Skeletal muscle cell (primary cell): Measurements from ENCODE around the gene OVAAL.

Source experiments
- DNase-seq: peaks from one replicate; pipeline ENCODE4 v3.0.0-alpha.2; 2010; ENCODE audit warnings: low read depth
- H3K4me3 ChIP-seq: 2 replicates; pipeline ENCODE4 v1.5.1; 2011; ENCODE audit warnings: low read depth, mild to moderate bottlenecking, control low read depth, low read length, moderate library complexity

OVAAL gene

DNA sequence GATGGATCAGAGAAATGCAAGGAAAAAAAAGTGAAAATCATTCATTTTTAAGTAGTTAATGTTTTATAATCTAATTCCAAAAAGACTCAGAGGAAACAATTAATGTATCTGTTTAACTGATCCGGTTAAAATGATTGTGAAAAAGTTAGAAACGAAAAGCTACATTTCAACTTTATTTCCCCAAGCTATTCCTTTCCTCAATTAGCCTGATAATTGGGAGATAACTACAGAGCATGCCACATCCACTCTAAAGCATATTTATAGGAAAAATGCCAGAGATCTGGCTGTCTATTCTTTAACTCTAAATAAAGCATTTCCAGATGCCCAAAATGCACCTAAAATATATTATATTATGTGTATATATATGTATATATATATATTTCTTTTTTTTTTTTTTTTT lies 37.2 kb downstream of the OVAAL start:
- no peak for DNase-seq
- no peak overlapping the region for H3K4me3 ChIP-seq

- DNase-seq: no peak
- H3K4me3 ChIP-seq: no peak overlapping the region
Measured at GRCh38 chr1:180597520-180597919, 38.8 kb downstream of the OVAAL start.

- no peak for DNase-seq
- H3K4me3 ChIP-seq: no peak overlapping the region
Measured at GRCh38 chr1:180598333-180598974, 39.7 kb downstream of the OVAAL start.

DNA sequence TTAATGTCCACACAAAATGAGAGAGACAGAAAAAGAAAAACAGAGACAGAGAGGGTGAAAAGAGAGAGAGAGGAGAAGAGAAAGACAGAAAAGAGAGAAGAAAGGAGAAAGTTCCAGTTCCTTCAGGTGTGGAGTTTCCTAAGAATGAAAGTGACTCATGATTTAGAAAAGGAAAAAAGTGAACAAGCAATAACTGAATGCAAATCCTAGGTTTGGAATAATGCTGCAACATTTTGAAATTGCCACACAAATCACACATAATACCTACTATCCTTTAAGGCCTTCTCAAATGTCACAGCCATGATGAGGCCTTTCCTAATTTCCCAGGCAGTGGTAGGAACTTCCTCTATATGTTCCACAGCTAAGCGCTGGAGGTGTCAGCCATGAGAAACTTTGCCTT lies 41.6 kb downstream of the OVAAL start:
- DNase-seq: no peak
- no peak overlapping the region for H3K4me3 ChIP-seq

- no peak for DNase-seq
Measured at GRCh38 chr1:180601512-180601911, 42.7 kb downstream of the OVAAL start.

GRCh38 chr1:180603223-180603849 lies 44.6 kb downstream of the OVAAL start:
- no peak overlapping the region for H3K4me3 ChIP-seq
- no peak for DNase-seq

More at GRCh38 chr1:180601512-180601911, 42.7 kb downstream of the OVAAL start:
- H3K4me3 ChIP-seq: no peak overlapping the region

GRCh38 chr1:180603850-180604226 lies 45.1 kb downstream of the OVAAL start:
- no peak overlapping the region for H3K4me3 ChIP-seq
- no peak for DNase-seq

DNA sequence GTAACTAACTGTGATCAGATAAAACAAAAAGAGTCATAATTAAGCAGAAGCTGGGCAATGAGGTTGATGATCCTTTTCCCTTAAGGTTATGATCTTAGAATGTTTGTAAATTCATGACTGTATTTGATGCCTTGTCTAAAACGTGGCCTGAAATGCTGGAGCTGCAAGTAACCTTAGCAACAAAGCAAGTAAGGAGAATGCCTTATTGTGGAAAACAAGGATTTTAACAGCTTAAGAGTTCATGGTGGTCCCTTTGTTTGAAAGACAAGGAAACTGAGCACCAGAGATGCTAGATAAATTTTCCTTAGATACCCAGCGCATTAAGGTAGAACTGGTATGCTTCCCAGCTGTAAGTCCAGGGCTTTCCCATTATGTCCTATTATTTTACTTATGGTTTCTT lies 47.4 kb downstream of the OVAAL start:
- no peak overlapping the region for H3K4me3 ChIP-seq
- DNase-seq: no peak

DNA sequence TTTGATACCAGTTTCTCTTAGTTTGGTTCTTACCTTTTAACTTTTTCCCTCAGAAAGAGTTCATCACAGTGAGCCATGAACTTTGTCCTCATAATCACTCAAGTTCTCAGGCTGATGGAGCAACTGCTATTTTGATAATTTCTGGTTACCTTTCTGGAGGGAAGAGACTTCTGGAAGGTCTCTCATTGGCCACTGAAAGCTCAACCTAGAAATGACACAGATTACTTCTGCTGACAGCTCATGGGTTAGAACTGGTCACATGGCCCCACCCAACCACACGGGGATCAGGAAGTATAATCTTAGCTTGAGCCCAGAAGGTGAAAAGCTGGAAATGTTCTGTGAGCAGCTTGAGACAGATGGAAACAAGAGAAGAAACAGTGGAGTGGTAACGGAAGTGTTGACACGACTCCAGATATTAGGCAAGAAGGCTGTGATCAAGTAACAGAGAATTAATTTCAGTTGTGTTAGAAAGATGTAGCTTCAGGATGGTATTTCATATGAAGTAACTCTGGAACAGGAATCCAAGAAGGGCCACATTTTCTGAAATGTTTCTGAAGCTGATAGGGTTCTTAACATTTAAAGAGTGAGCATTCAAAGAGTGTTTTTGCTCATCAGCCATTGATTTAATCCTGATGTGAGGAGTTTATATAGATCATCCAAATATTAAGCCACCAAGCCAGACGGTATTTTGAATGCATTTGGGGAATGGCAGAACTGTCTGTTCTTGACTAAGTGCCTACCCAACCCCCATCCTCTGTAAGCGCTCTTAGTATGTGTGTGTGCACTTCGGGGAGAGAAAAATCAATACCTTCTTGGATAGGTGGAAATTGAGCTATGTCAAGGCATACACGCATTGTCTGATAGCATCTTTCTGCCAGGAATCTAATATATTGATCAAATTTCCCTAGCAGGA lies 51.1 kb downstream of the OVAAL start:
- no peak overlapping the region for H3K4me3 ChIP-seq
- no peak for DNase-seq

DNA sequence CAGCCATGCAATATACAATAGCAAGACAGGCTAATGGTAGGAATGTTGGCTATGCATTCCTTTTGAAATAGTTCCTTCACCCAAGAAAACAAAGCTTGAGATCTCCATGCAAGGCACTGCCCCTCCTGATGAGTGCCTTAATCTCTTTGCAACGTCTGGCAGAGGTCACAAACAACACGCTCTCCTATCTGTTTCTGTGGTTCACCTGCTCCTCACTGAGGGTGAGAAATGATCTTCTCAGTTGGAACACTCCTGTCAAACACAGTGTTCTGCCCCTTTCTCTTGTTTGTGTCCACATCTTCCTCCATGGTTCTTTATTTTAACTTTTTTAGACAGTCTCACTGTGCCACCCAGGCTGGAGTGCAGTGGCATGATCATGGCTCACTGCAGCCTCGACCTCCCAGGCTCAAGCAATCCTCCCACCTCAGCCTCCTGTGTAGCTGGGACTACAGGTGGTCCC lies 51.8 kb downstream of the OVAAL start:
- no peak overlapping the region for H3K4me3 ChIP-seq
- no peak for DNase-seq

GRCh38 chr1:180611016-180611930 lies 52.5 kb downstream of the OVAAL start:
- no peak for DNase-seq
- no peak overlapping the region for H3K4me3 ChIP-seq

DNA sequence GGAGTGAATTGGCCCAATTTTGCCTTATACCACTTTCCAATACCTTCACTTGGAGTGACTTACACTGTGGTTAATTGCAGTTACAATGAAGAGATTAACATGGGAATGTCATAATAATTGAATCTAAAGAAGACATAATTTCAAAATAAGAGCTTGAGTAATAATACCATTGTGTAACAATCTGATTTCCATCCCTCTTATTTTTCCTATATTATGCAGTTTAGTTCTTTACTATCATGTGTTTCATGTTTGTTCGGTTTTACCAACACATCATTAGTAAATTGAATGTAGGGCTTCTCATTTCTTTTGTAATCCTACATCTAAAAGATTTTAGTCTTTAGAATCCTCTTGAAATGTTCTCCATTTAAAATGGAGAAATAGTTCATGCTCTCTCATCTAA lies 53.9 kb downstream of the OVAAL start:
- no peak for DNase-seq
- H3K4me3 ChIP-seq: no peak overlapping the region

- H3K4me3 ChIP-seq: no peak overlapping the region
- no peak for DNase-seq
Measured at GRCh38 chr1:180614730-180615129, 56.0 kb downstream of the OVAAL start.

DNA sequence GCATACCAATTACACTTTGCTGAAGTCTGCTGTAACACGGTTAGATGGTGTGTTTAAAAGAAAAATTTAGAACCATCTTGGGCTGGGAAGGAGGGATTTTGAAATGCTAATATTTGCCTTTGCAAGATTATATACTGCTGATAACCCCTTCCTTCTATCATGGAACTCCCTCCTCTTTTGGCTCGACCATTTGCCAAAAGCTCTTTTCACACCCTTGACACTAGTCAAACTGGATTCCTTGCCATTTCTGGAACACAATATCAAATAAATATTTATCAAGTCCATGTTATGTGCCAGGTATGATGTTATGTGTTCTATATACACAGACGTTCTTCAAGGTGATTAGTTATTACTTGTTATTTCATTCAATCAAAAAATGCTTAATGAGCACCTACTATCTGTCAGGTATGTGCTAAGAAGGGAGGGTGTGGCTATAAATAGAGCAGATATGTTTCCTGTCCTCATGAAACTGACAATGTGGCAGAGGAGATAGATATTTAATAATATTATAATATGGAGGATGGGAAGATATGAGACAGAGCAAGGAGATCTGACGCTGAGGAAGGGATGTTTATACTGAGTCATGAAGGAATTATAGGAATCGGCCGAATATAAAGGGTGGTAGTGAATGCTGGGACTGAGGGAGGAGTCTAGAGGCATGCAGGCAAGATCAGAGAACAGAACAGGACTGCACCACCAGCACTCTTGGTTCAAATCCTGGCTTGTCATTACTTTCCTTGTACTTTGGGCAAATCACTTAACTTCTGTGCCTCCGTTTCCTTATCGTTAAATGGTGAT lies 56.9 kb downstream of the OVAAL start:
- DNase-seq: no peak
- H3K4me3 ChIP-seq: no peak overlapping the region
